Measurements from ENCODE around the gene SNX1.
"Not testable (repeated sequence)": the region's sequence is repeated elsewhere in the genome, so short reads cannot be mapped to it uniquely, and the experiment has no call there.

SNX1 gene

GRCh38 chr15:64095795-64096667, at the start of gene SNX1:
Gene SNX1 (plus strand): TSS chr15:64095982. CDS start chr15:64096014, 32 bp downstream.
- no peaks in the 10 kb centered on the region for H3K9me3 Mint-ChIP-seq
- peak; percentile 98 for DNase-seq
- H3K27ac Mint-ChIP-seq = peak within 1 kb of the TSS; percentile 98
- H3K4me1 Mint-ChIP-seq = peaks cover 70% of the 10 kb centered on the region
- CTCF ChIA-PET = interaction anchor here (1.5 to 2.1 kb wide), 2 partner anchors 10 to 57 kb away, joined by 5 to 10 read pairs; no protein-coding TSS in a partner anchor
- H3K4me3 Mint-ChIP-seq = peak within 1 kb of the TSS; percentile 95
- H3K27me3 Mint-ChIP-seq = no peaks in the 10 kb centered on the region
- H3K36me3 Mint-ChIP-seq = peaks cover 15% of the 10 kb centered on the region

DNA sequence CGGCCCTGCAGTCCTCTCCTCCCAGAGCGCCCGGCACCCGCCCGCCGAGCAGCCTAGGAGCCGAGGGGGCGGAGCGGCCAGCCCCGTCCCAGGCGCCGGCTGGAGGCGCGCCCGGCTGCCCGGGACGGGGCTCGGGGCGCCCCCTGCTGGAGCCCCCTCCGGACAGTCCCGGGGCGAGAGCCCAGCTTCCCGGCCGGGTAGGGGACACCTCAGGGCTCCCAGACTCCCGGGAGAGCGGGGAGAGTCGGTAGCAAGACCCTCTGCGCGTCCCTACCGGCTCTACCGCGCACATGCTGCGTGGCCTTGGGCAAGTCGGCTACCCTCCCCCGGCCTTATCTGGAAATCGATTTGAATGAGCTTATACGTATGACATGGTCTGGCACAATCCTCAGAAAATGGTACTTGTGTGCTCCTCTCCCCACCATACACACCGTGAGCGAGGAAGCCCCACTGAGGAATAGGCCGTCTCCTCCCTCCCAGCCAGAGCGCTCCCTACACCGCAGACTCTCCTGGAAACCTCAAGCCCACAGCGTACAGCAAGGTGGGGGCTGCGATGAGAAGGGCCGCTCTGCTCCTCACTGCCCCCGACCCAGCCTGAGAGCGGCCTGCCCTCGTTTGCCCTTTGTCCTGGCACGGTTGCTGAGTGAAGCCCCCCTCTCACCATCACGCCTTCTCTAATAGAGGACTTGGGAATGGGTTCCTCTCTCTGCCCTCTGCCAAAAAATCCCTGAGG, 49.2 kb upstream of the SNX1 start, which contains the start of gene DAPK2:
Gene DAPK2, minus strand, starts transcription at position 65 of the 733 bp plus-strand sequence. CDS start 6,224 bp downstream, outside the sequence.
- H3K27me3 Mint-ChIP-seq = peaks cover 69% of the 10 kb centered on the region
- peak within 1 kb of the TSS; percentile 64 for H3K4me3 Mint-ChIP-seq
- H3K4me1 Mint-ChIP-seq = peaks cover 4% of the 10 kb centered on the region
- H3K9me3 Mint-ChIP-seq = no peaks in the 10 kb centered on the region
- H3K36me3 Mint-ChIP-seq = no peaks in the 10 kb centered on the region
- H3K27ac Mint-ChIP-seq = peak within 1 kb of the TSS; percentile 19
- CTCF ChIA-PET = interaction anchor here (0.7 to 5.8 kb wide), 40 partner anchors 8 to 580 kb away, joined by 3 to 56 read pairs (median 4); partner anchors contain the start of gene CIAO2A
- DNase-seq = peak; percentile 73

DNA sequence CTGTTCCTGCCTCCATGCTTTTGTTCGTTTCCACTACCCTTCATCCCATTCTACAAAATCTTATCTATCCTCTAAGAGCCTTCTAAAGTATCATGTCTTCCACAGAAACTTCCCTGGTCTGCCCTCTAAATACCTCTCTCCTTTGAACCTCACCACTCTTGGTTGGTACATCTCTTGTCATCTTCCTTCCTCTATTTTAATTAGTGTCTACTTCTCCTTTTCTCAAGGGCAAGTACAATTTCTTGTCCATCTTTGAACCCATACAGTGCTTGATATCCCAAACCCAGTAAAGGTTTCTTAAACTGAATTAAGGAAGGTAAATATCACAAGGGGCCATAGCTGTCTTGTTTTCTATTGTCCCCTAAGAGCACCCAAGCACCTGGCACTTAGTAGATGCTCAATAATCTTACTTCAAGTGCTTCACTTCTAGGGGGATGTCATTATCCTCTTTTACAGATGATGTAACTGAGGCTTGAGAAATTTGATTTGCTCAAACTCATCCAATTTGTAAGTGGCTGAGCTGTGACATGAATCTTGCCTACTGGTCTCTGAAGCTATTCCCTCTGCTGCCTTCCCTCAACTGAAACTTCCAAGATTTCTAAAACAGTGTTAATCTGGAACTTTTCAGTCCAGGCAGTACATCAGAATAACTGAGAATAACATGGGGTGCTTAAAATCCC, 46.9 kb upstream of the SNX1 start:
- Mint-ChIP-seq H3K27ac (no peak overlapping the region), H3K27me3 (peaks cover 57% of the 10 kb centered on the region)
- CTCF ChIA-PET = interaction anchor here (1.0 to 5.8 kb wide), 7 partner anchors 11 to 439 kb away, joined by 3 to 56 read pairs (median 4); no protein-coding TSS in a partner anchor

DNA sequence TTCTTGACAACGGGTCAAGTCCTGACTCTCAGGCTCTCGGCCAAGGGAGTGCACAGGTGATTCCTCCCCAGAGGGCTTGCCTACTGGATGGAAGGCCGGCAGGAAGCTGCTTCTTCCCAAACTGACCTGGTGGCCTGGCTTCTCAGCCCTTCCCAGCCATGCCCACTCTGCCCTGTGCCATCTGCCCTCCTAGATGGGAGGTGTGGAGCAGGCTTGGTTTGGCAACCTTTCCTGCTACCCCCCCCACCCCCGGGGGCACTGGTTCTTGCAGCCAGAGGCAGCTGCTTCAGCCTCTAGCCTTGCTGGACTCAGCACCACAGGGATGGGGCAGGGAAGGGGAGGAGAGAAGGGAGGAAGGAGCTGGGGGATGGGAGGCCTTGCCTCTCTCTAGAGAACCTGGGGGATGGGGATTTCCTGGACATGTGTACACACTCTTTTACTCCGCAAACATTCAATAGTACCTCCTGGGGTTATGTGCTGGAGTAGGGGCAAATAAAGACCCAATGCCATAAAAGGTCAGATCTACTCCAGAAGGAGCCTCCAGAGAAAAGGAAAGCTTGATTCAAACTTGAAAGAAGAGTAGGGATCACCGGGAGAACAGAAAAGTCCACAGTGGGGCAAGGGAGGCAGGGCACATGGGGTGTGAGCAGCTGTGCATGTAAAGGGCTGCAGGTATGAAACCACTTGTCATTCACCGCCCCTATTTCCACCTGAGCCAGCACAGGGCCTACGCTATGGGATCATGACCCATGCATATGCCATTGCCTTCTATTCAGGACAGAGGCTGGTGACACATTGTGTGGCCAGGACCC, 45.3 kb upstream of the SNX1 start:
- no peak overlapping the region for H3K27ac Mint-ChIP-seq
- no peak overlapping the region for H3K4me3 Mint-ChIP-seq
- peaks cover 4% of the 10 kb centered on the region for H3K4me1 Mint-ChIP-seq
- no peaks in the 10 kb centered on the region for H3K9me3 Mint-ChIP-seq
- H3K36me3 Mint-ChIP-seq = no peaks in the 10 kb centered on the region
- no peak for DNase-seq
- H3K27me3 Mint-ChIP-seq = peaks cover 47% of the 10 kb centered on the region
- CTCF ChIA-PET = interaction anchor here (0.6 to 1.4 kb wide), 3 partner anchors 17 to 487 kb away, joined by 3 to 5 read pairs (median 3); no protein-coding TSS in a partner anchor

More for the DNA sequence above, 46.9 kb upstream of the SNX1 start:
- Mint-ChIP-seq H3K36me3 (no peaks in the 10 kb centered on the region), H3K9me3 (no peaks in the 10 kb centered on the region), H3K4me1 (peaks cover 4% of the 10 kb centered on the region), H3K4me3 (no peak overlapping the region)
- DNase-seq = no peak

DNA sequence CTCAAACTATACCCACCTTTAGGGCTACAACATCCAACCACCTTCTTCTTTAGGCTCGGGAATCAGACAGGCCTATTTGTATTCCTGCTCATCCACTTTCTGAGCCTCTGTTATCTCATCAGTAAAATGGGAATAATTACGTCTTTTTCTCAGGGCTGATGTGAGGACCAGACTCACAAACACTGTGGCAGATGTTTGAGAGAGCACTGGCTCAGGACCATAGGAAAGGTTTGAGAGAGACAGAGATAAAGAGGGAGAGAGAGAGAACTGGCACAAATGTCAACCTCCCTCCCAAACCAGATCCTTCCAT, 44.7 kb upstream of the SNX1 start:
- Mint-ChIP-seq H3K9me3 (no peaks in the 10 kb centered on the region), H3K36me3 (no peaks in the 10 kb centered on the region), H3K27me3 (peaks cover 42% of the 10 kb centered on the region), H3K4me3 (no peak overlapping the region), H3K27ac (no peak overlapping the region), H3K4me1 (peaks cover 4% of the 10 kb centered on the region)
- CTCF ChIA-PET = interaction anchor here (0.7 to 1.4 kb wide), 2 partner anchors 16 to 131 kb away, joined by 3 to 5 read pairs; no protein-coding TSS in a partner anchor
- no peak for DNase-seq

- no peaks in the 10 kb centered on the region for H3K9me3 Mint-ChIP-seq
- CTCF ChIA-PET = interaction anchor here (0.7 to 1.2 kb wide), 3 partner anchors 107 to 299 kb away, joined by 3 to 4 read pairs (median 3); no protein-coding TSS in a partner anchor
- peaks cover 40% of the 10 kb centered on the region for H3K27me3 Mint-ChIP-seq
- no peak overlapping the region for H3K4me3 Mint-ChIP-seq
- H3K36me3 Mint-ChIP-seq = no peaks in the 10 kb centered on the region
- peaks cover 3% of the 10 kb centered on the region for H3K4me1 Mint-ChIP-seq
- DNase-seq = no peak
- no peak overlapping the region for H3K27ac Mint-ChIP-seq
These were observed 44.1 kb upstream of the SNX1 start for GRCh38 chr15:64051407-64052259.

DNA sequence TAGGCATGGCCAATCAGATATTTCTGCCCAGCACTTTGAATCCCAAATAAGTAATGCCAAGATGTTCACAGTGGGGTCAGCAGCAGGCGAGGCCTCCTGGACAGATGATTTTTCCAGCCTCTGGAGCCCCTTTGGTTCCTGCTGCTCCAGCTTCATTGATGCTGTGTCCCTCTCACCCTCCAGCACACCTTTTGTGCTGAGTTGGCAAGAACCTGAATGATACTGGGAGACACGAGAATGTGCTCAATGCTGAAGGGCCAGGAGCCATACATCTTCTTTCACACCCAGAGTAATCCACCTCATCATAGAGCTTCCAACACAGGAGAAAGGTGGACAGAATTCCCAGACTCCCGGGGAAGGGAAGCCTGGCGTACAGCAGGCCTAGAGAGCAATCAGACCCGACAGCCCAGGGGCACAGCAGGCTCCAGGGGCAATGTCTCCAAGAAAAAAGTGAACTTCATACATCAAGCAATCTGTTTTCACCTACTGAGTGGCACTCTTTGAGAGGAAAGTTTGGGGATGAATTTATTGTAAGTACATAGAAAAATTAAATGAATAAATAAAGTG, 42.8 kb upstream of the SNX1 start:
- CTCF ChIA-PET = interaction anchor here (1.2 kb wide), 1 partner anchor 15 kb away, joined by 3 read pairs; no protein-coding TSS in a partner anchor
- no peak overlapping the region for H3K27ac Mint-ChIP-seq
- H3K27me3 Mint-ChIP-seq = peaks cover 26% of the 10 kb centered on the region

GRCh38 chr15:64053674-64054073, 42.1 kb upstream of the SNX1 start:
- not testable (repeated sequence) for H3K27ac Mint-ChIP-seq, DNase-seq, H3K9me3 Mint-ChIP-seq, H3K36me3 Mint-ChIP-seq, H3K4me1 Mint-ChIP-seq, H3K4me3 Mint-ChIP-seq
- CTCF ChIA-PET = interaction anchor here (1.0 to 1.2 kb wide), 2 partner anchors 14 to 21 kb away, joined by 3 read pairs; no protein-coding TSS in a partner anchor
- peaks cover 19% of the 10 kb centered on the region for H3K27me3 Mint-ChIP-seq

More for the DNA sequence above, 42.8 kb upstream of the SNX1 start:
- H3K4me1 Mint-ChIP-seq = no peaks in the 10 kb centered on the region
- H3K9me3 Mint-ChIP-seq = no peaks in the 10 kb centered on the region
- no peak for DNase-seq
- no peak overlapping the region for H3K4me3 Mint-ChIP-seq
- H3K36me3 Mint-ChIP-seq = no peaks in the 10 kb centered on the region

DNA sequence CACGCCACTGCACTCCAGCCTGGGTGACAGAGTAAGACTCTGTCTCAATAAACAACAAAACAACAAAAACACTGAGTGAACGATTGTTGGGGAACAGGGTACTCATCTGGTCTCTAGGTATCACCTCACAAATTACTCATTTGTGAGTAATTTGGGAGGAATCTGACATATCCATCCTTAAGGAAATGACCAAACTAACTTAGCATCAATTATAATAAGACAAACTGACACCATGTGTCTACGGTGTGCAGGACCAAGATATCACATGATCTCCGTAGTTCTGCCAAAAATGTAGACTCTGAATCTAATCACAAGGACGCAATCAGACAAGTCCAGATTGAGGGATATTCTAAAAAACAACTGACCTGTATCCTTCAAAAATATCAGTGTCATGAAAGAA, 37.5 kb upstream of the SNX1 start:
- Mint-ChIP-seq H3K36me3 (no peaks in the 10 kb centered on the region), H3K27ac (no peak overlapping the region), H3K4me3 (no peak overlapping the region), H3K9me3 (no peaks in the 10 kb centered on the region), H3K27me3 (peaks cover 6% of the 10 kb centered on the region), H3K4me1 (no peaks in the 10 kb centered on the region)
- CTCF ChIA-PET = no interaction called here
- DNase-seq = no peak

- DNase-seq, CTCF ChIA-PET, H3K9me3 Mint-ChIP-seq, H3K27ac Mint-ChIP-seq, H3K36me3 Mint-ChIP-seq, H3K4me1 Mint-ChIP-seq, H3K27me3 Mint-ChIP-seq, H3K4me3 Mint-ChIP-seq: not testable (repeated sequence)
These were observed 36.7 kb upstream of the SNX1 start for GRCh38 chr15:64059104-64059503.

- CTCF ChIA-PET = interaction anchor here (1.0 kb wide), 1 partner anchor 451 kb away, joined by 3 read pairs; no protein-coding TSS in a partner anchor
- H3K4me3 Mint-ChIP-seq = no peak overlapping the region
- no peak for DNase-seq
- no peak overlapping the region for H3K27ac Mint-ChIP-seq
- no peaks in the 10 kb centered on the region for H3K9me3 Mint-ChIP-seq
- H3K4me1 Mint-ChIP-seq = no peaks in the 10 kb centered on the region
- no peaks in the 10 kb centered on the region for H3K27me3 Mint-ChIP-seq
- no peaks in the 10 kb centered on the region for H3K36me3 Mint-ChIP-seq
These were observed 35.1 kb upstream of the SNX1 start for GRCh38 chr15:64060716-64061115.

GRCh38 chr15:64066451-64066850, 29.3 kb upstream of the SNX1 start:
- H3K4me1 Mint-ChIP-seq = peaks cover 15% of the 10 kb centered on the region
- no peak overlapping the region for H3K4me3 Mint-ChIP-seq
- H3K9me3 Mint-ChIP-seq = no peaks in the 10 kb centered on the region
- no peak for DNase-seq
- no peaks in the 10 kb centered on the region for H3K27me3 Mint-ChIP-seq
- no peak overlapping the region for H3K27ac Mint-ChIP-seq
- peaks cover 1% of the 10 kb centered on the region for H3K36me3 Mint-ChIP-seq
- CTCF ChIA-PET = interaction anchor here (0.8 to 8.4 kb wide), 13 partner anchors 20 to 775 kb away, joined by 3 to 114 read pairs (median 4); partner anchors contain the start of gene DAPK2

Data from activated naive CD4-positive, alpha-beta T cell treated with anti-CD3 and anti-CD28 coated beads, Interleukin-2, amount 10 ng/mL, durations not matched to agents 7 days and 5 days (primary cell).